Activated CD4-positive, alpha-beta T cell treated with anti-CD3 and anti-CD28 coated beads, Interleukin-2, Interleukin-4, amounts not matched to agents 100 ng/mL and 50 ng/mL, durations not matched to agents 16 hours and 8 hours (primary cell): Measurements from ENCODE around the gene CAMK1.
"Not testable (repeated sequence)": the region's sequence is repeated elsewhere in the genome, so short reads cannot be mapped to it uniquely, and the experiment has no call there.

Experiments
- DNase-seq: peaks from one replicate; pipeline ENCODE4 v3.0.0-alpha.2; 2020; ENCODE audit warnings: low spot score

CAMK1 gene

GRCh38 chr3:9771007-9771406 lies 1.3 kb upstream of the CAMK1 start:
- not testable (repeated sequence) for DNase-seq

- DNase-seq, result no peak
Observed at GRCh38 chr3:9770276-9770812, 597 bp upstream of the CAMK1 start.

DNA sequence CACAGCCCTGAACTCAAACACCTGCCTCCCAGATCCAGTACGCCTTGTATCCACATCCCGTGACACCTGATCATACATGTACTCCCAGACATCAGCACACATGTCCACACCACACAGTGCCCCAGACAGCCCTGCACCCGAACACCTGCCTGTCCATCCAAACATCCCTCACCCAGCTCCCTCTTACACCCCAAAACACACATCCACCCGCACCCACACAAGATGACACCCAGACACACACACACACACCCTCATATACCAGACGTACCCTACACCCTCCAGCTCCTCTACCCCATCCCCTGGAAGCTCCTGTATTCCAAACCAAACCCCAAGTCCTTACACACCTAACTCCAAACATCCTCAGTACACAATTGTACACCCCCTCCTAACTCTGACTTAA lies 735 bp downstream of the CAMK1 start:
- no peak for DNase-seq

GRCh38 chr3:9768141-9768775 lies 1.5 kb downstream of the CAMK1 start:
- no peak for DNase-seq

GRCh38 chr3:9767418-9767817 lies 2.3 kb downstream of the CAMK1 start:
- DNase-seq, result no peak

DNA sequence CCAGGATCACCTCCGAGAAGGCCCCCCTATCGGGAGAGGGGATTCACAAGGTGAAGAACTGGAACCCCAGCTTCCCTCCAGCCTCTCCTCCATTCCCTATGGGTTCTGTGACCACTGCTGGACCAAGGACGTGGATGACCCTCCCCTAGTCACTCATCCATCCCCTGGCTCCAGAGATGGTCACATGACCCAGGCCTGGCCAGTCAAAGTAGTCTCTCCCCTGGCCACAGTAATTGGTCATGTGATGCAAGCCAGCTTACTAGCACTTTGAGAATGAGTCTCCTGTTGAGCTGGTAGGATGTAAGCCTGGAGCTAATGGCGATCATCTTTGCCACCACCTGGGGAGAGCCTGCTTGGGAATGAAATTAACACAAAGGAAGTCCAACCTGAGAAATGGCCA lies 3.9 kb downstream of the CAMK1 start:
- DNase-seq, result no peak

GRCh38 chr3:9762871-9763270 lies 6.9 kb downstream of the CAMK1 start:
- no peak for DNase-seq

DNA sequence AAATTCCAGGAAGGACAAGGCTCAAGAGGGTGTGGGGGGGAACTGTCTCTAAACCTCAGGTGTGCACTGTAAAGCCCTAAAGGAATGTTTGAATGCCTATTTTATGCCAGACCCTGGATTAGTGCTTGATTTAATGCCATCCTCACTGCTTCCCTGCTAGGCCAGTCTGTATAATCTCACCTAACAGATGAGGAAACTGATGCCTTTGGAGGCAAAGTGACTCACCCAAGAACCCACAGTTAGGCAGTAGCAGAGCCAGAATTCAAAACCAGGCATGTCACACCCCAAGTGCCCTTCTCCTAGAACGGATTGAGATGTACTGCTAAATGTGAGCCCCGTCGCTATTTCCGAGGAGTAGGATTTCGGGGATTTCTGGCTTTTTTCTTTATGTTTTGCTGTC lies 7.8 kb downstream of the CAMK1 start:
- no peak for DNase-seq

GRCh38 chr3:9760779-9761505 lies 8.8 kb downstream of the CAMK1 start:
- no peak for DNase-seq

GRCh38 chr3:9757427-9757826 lies 12.3 kb downstream of the CAMK1 start:
- DNase-seq, result no peak

- DNase-seq, result no peak
Observed at GRCh38 chr3:9754678-9755077, 15.1 kb downstream of the CAMK1 start.

- no peak for DNase-seq
Observed at GRCh38 chr3:9750556-9751411, 19.0 kb downstream of the CAMK1 start.

DNA sequence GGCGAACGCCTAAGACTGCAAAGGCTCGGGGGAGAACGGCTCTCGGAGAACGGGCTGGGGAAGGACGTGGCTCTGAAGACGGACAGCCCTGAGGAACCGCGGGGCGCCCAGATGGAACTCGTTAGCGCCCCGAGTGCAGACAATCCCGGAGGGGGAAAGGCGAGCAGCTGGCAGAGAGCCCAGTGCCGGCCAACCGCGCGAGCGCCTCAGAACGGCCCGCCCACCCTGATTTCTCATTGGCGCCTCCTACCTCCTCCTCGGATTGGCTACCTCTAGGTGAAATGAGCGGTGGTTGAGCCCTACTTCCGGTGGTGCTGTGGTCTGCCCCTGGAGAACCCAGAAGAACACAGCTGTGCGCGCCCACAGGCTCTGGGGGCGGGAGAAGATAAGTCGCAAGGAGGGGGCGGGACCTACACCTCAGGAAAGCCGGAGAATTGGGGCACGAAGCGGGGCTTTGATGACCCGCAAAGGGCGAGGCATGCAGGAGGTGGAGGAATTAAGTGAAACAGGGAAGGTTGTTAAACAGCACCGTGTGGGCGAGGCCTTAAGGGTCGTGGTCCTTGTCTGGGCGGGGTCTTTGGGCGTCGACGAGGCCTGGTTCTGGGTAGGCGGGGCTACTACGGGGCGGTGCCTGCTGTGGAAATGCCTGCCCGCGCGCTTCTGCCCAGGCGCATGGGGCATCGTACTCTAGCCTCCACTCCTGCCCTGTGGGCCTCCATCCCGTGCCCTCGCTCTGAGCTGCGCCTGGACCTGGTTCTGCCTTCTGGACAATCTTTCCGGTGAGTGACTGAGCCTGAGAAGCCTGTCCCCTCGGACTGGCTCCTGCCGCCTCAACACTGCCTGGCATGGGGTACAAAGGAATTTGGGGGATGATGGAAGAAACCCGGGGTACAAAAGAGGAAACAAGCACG lies 19.8 kb downstream of the CAMK1 start, which contains the start of gene OGG1:
OGG1 (plus strand) TSS at position 308 of the 911 bp plus-strand sequence; CDS start at position 643, 335 bp downstream.
- peak; percentile 99 for DNase-seq

- DNase-seq, result no peak
Observed at GRCh38 chr3:9749296-9749644, 20.5 kb downstream of the CAMK1 start.

DNA sequence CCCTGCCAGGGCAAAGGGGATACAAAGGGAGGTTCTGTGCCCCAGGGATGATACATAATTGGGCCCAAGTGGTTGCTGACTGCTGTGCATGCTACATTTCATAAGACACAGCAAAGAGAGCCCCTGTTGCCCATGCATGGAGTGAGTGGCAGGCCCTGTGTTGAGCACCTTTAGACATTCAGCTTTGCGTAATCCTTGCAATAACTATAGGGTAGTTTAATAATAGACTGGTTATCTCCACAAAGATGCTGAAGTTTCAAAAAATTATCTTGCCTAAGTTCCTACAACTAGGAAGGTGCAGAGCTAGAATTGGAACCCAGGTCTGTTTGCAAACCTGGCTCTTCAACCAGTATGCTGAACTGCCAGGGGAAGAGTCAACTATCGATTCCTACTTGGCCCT lies 21.7 kb downstream of the CAMK1 start:
- no peak for DNase-seq

DNA sequence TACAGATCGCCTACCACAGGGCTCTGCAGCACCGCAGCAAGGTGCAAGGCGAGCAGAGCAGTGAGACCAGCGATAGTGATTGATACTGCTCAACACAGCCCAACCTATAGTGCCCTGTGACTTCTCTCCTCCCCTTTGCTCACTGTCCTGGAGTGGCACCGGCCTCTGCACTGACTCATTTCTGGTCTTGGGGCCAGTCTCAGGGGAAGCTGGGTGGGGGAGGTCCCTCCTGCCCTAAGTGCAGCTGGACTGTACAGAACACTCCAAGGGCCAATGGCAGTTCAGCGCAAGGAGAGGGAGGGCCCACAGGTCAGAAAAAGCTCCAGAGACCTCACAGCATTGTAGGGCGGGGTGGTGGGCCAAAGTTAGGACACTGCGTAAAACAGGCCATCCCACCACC lies 22.5 kb downstream of the CAMK1 start:
- no peak for DNase-seq

DNA sequence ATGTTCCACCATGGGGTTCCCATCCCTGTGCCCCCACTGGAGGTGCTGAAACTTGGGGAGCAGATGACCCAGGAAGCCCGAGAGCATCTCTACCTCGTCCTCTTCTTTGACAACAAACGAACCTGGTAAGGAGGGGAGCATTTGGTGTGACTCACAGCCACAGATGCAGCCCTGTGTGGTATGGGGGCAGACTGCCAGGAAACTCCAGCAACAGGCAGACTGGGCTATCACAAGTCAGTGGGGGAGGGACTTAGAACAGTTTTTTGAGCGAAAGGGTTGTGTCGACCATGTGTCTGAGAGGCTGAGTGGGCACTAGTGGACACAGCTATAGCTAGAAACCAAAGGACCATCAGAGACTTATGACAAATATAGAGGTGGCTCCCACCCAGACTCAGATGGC lies 23.4 kb downstream of the CAMK1 start:
- DNase-seq, result no peak

DNA sequence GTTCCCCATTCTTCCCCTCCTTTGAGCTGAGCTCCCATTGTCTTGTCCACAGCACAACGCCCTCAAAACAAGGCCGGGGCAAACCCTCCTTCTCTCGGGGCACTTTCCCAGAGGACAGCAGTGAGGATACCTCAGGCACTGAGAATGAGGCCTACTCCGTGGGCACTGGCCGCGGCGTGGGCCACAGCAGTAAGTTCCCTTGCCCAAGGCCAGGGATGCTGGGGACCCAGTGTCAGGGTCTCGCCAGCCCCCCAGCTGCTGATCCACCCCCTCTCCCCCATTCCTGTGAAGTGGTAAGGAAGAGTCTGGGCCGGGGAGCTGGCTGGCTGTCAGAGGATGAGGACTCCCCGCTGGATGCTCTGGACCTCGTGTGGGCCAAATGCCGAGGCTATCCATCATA lies 24.2 kb downstream of the CAMK1 start:
- DNase-seq, result no peak

DNA sequence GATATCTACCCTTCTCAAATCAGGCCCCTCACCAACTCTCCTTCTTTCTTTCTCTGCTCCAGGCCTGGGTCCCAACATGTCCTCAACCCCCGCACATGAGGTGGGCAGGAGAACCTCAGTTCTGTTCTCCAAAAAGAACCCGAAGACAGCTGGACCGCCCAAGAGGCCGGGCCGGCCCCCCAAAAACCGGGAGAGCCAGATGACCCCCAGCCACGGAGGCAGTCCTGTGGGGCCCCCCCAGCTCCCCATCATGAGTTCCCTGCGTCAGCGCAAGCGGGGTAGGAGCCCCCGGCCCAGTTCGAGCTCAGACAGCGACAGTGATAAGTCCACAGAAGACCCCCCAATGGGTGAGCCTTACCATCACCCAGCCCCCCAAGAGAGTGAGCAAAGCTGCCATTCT lies 25.6 kb downstream of the CAMK1 start:
- DNase-seq, result no peak

DNA sequence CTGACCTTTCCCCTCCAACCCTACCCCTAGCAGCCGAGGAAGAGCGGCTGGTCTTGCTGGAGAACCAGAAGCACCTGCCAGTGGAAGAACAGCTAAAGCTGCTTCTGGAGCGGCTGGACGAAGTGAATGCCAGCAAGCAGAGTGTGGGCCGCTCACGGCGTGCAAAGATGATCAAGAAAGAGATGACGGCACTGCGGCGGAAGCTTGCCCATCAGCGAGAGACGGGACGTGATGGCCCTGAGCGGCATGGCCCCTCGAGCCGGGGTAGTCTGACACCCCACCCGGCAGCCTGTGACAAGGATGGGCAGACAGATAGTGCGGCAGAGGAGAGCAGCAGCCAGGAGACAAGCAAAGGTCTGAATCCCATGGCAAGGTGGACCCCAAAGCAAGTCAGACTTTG lies 26.2 kb downstream of the CAMK1 start:
- no peak for DNase-seq

DNA sequence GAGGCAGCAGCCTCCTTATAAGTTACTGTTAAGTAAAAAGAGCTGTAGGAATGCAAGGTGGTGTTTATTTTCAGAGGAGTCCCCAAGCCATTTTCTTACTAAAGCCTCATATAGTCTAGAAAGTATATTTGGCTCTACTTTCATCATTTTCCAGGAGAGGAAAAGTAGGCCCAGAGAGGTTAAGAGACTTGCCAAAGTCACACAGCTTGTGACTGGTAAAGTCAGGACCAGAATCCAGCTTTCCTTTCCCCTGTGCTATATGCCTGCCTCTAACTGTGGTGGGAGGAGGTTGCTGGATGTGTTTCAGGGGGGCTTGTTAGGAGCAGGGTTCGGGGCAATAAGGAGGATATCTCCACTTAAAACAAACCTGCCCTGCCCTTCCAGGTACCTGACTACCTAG lies 27.2 kb downstream of the CAMK1 start:
- DNase-seq, result no peak

- DNase-seq, result no peak
Observed at GRCh38 chr3:9739181-9739580, 30.6 kb downstream of the CAMK1 start.
